Ishikawa (cell line): Measurements from ENCODE around the gene SPSB4.

Experiments used
- CEBPB ChIP-seq: IDR thresholded peaks from 2 replicates; pipeline ENCODE4 v1.6.1; 2012
- CREB1 ChIP-seq: IDR thresholded peaks from 2 replicates; pipeline ENCODE4 v1.6.1; 2012; ENCODE audit warnings: low read depth
- EGR1 ChIP-seq: IDR thresholded peaks from 2 replicates; pipeline ENCODE4 v1.6.1; 2012
- EP300 ChIP-seq: IDR thresholded peaks from 2 replicates; pipeline ENCODE4 v1.6.1; 2012; ENCODE audit warnings: borderline replicate concordance
- FOXM1 ChIP-seq: IDR thresholded peaks from 2 replicates; pipeline ENCODE4 v1.6.1; 2012; ENCODE audit warnings: low read depth, borderline replicate concordance
- MAX ChIP-seq: IDR thresholded peaks from 2 replicates; pipeline ENCODE4 v1.6.1; 2012
- NFIC ChIP-seq: IDR thresholded peaks from 2 replicates; pipeline ENCODE4 v1.6.1; 2012
- RAD21 ChIP-seq: IDR thresholded peaks from 2 replicates; pipeline ENCODE4 v1.6.1; 2012; ENCODE audit warnings: low read depth
- REST ChIP-seq: IDR thresholded peaks from 2 replicates; pipeline ENCODE4 v1.6.1; 2012; ENCODE audit warnings: low read depth, mild to moderate bottlenecking
- TAF1 ChIP-seq: IDR thresholded peaks from 2 replicates; pipeline ENCODE4 v1.6.1; 2012; ENCODE audit warnings: low read depth, mild to moderate bottlenecking
- TCF12 ChIP-seq: IDR thresholded peaks from 2 replicates; pipeline ENCODE4 v1.6.1; 2012; ENCODE audit warnings: low read depth
- TEAD4 ChIP-seq: IDR thresholded peaks from 2 replicates; pipeline ENCODE4 v1.6.1; 2012
- YY1 ChIP-seq: IDR thresholded peaks from 2 replicates; pipeline ENCODE4 v1.6.1; 2012; ENCODE audit warnings: low read depth
- ZBTB7A ChIP-seq: IDR thresholded peaks from 2 replicates; pipeline ENCODE4 v1.6.1; 2012; ENCODE audit warnings: low read depth
- TF ChIP-seq, protein P1 (sequence below): IDR thresholded peaks from 2 replicates; pipeline ENCODE4 v1.6.1; 2012

Gene SPSB4

DNA sequence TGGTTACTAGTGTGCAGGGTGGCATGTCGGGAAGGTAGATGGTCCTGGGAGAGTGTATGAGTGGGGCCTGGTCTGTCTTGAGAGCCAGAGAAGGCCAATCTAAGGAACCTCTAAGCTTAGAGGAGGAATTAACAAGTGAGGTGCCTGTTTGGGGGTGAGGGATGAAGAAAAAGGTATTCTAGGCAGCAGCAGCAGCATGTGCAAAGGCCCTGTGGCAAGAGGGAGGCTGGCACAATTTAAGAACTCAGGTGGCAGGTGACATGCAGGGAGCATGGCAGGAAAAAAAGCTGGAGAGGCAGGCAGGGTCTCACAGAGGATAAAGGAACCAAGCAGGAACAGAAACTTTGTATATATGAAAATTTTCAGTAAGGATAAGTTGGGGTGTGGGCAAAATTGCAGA is 51.2 kb downstream of the SPSB4 start:
- no peak for TF ChIP-seq RAD21
- no peak for TF ChIP-seq REST
- no peak for TF ChIP-seq EGR1
- TF ChIP-seq TAF1, result no peak
- TF ChIP-seq, protein P1, sequence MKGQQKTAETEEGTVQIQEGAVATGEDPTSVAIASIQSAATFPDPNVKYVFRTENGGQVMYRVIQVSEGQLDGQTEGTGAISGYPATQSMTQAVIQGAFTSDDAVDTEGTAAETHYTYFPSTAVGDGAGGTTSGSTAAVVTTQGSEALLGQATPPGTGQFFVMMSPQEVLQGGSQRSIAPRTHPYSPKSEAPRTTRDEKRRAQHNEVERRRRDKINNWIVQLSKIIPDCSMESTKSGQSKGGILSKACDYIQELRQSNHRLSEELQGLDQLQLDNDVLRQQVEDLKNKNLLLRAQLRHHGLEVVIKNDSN, result no peak
- no peak for TF ChIP-seq EP300
- TF ChIP-seq CREB1, result no peak
- no peak for TF ChIP-seq TEAD4
- no peak for TF ChIP-seq NFIC
- TF ChIP-seq CEBPB, result no peak
- no peak for TF ChIP-seq ZBTB7A
- no peak for TF ChIP-seq YY1
- no peak for TF ChIP-seq FOXM1
- no peak for TF ChIP-seq MAX
- TF ChIP-seq TCF12, result no peak

DNA sequence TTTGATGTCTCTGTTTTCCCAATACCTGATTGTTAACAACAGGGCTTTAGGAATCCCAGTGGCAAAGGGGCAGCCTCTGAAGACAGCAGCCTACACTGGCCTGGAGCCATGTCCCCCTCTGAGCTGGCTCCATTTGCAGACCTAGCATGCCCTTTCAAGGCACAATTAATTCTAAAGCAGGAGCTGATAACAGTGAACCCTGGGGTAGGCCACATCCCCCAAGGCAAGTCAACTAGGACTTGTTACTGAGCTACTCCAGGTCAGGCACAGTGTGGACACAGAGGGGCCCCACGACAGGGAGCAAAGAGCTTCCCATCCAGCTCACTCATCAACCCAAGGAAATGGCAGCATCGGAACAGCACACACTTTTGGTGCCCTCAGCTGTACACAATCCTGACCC is 51.9 kb downstream of the SPSB4 start:
- TF ChIP-seq TCF12, result no peak
- TF ChIP-seq CEBPB, result no peak
- TF ChIP-seq NFIC, result no peak
- no peak for TF ChIP-seq YY1
- no peak for TF ChIP-seq ZBTB7A
- no peak for TF ChIP-seq EP300
- no peak for TF ChIP-seq MAX
- TF ChIP-seq TEAD4, result no peak
- TF ChIP-seq, protein P1, result no peak
- no peak for TF ChIP-seq FOXM1
- TF ChIP-seq TAF1, result no peak
- TF ChIP-seq EGR1, result no peak
- TF ChIP-seq CREB1, result no peak
- TF ChIP-seq RAD21, result no peak
- no peak for TF ChIP-seq REST

- TF ChIP-seq TCF12 (no peak), FOXM1 (no peak)
Observed at GRCh38 chr3:141103503-141103902, 52.4 kb downstream of the SPSB4 start.

- TF ChIP-seq TEAD4 (no peak), FOXM1 (no peak), YY1 (no peak), TCF12 (no peak), CEBPB (no peak), CREB1 (no peak), RAD21 (no peak), REST (no peak), MAX (no peak), NFIC (no peak), EGR1 (no peak), ZBTB7A (no peak), TAF1 (no peak), EP300 (no peak)
- TF ChIP-seq, protein P1, result no peak
Observed at GRCh38 chr3:141104151-141104821, 53.1 kb downstream of the SPSB4 start.
